Tongue (tissue), 3 donors: Measurements from ENCODE around the gene AADACL3. TPM values are rescaled to one million over a fixed set of nuclear protein-coding genes. Genes with fewer than 3 reads are reported as not detected.

ENCODE experiments used
- DNase-seq: peaks from one replicate; pipeline ENCODE4 v3.0.0-alpha.2; 2015
- small RNA-seq: library from RNA; depleted of rRNA; stranded (forward); fragments of <200 nt; gene quantifications from one replicate; pipeline ENCODE3, GENCODE V24; 2014; ENCODE audit warnings: low replicate concordance
- total RNA-seq: library from RNA; depleted of rRNA; stranded (reverse); fragments of >200 nt; gene quantifications from one replicate; pipeline ENCODE4 v1.2.3, GENCODE V29; 2014

Gene AADACL3
- total RNA-seq, 1 donor from 2014 or later = not detected

DNA sequence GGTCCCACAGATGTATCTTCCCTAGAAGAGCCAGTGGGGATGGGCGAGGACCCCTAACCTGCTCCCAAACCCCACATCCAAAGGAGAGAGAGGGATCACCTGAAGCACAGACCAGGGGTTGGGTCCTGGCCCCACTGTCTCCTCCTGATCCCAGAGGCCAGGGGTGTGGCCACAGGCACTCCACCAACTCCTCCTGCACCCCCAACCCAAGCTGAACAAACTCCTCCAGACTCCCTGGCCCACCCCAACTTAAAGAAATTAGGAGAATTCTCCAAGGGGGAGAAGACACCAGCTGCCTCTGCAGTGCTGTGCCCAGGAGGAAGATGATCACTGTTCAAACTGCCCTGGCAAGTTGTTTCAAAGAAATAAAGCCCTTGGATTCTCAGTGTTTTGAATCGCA, 53.1 kb downstream of the AADACL3 start:
- DNase-seq = no peak

DNA sequence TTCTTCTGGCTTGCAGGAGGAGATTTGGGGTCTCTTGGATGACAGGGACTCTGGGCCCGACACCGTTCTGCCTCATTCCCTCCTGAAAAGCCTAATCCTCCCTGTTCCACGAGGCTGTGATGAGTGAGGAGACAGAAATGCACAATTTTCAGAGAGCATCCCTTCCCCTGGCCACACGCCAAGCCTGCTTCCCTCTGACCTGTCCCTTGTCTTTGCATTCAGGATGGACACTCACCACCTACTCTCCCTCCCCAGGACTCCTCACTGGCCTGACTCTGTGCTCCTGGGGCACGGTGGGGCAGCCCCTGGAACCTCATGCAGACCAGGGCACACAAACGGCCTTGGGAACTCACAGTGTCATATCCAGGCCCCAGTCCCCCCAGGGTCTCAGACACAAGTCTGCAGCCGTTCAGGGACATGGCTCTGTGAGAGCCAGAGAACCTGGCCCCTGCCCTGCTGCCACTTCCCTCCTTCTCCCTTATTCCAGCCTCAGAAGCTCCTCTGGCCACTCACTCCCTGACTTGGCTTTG, 54.1 kb downstream of the AADACL3 start:
- no peak for DNase-seq

DNA sequence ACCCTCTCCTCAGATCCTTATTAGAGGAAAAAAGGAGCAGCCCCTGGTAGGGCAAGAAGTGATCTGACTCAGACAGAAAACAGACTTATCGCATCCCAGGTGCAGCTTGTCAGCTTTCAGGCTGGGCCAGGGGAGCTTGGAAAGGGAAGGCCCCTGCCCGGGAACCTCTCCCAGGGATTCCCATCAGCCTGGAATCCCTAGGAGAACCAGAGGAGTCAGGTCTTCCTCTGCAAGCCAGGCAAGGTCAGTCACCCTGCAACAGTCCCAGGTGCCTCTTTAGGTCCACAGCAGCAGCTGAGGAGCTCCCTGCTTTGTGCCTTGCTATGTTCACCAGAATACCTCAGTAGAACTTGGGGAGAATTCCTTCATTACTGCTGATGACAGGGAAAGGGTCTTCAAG, 54.7 kb downstream of the AADACL3 start:
- no peak for DNase-seq

DNA sequence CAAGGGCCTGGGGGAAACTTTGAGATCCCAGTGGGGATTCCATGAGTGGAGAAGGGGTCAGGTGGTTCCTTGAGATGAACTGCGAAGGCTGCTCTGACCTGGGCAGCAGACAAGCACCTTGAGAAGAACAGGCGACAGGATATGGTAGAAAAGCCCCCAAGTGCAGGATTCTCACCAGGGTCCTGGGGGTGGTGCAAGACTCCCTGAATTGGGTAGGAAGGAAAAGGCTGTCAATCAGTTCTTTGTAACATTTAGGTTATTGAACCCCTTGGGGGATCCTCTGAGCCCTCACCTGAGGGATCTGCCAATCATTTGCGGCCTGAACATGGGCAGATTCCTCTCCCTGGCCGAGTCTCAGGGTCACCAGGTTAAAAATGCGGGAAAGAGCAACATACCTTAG, 55.3 kb downstream of the AADACL3 start:
- no peak for DNase-seq

DNA sequence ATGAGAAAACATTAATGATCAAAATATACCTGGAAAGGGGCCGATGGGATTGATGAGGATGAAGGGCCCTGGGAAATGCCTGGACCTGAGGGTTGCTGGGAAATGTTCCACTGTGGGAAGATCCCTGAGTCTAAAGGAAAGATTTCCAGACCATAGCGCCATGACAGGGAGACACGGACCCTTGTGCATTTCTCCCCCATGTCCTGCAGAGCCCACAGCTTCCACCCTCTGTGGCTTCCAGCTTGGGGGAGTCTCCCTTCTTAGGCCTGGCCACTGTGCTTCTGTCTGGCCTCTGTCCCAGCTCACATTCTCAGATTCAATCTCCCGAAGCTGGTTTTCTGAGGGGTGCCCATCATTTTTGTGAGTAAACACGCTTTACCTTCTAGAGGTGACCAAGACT, 56.6 kb downstream of the AADACL3 start:
- no peak for DNase-seq

DNA sequence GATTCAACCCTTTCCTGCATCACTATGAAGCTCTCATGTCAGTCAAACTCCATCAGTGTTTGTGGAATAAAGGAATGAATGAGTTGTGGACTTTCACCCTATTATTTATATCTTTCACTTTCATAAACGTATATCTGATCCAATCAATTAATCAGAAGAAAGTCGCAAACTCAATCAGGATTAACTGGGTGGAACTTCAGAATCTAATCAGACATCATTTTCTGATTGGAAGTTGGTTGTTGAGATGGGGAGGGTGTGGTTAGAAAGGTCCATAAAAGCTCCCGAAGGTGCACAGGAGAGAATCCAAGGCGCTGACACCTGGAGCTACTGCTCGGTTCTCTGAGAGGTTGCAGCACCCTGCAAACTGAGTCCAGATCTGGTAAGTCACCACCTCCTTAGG, 57.5 kb downstream of the AADACL3 start, which contains the start of gene PRAMEF12:
Gene PRAMEF12 (plus strand): TSS at position 301 of the 400 bp plus-strand sequence. CDS start 1,130 bp downstream, outside the sequence.
- no peak for DNase-seq

DNA sequence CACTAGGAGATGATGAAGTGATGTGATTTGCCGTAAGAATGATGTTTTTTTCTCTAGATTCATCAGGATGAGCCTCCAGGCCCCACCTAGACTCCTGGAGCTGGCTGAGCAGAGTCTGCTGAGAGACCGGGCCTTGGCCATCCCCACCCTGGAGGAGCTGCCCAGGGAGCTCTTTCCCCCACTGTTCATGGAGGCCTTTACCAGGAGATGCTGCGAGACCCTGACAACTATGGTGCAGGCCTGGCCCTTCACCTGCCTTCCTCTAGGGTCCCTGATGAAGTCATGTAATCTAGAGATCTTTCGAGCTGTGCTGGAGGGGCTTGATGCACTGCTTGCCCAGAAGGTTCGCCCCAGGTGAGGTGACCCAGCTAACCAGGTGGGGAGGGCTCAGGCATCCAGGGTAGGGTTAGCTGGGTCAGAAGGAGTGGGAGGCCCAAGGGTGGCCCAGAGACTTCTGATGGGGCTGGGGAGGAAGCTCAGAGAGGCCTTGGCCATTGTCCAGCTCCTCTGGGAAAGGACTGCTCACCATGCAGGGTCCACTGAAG, 59.0 kb downstream of the AADACL3 start:
- no peak for DNase-seq

DNA sequence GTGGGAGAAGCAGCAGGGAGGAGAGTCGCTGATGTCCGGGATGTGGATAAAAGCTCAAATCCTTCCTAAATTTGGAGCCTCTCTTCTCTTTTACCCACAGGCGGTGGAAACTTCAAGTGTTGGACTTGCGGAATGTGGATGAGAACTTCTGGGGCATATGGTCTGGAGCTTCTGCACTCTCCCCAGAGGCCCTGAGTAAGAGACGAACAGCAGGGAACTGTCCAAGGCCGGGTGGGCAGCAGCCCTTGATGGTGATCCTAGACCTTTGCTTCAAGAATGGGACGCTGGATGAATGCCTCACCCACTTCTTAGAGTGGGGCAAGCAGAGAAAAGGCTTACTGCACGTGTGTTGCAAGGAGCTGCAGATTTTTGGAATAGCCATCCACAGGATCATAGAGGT, 59.5 kb downstream of the AADACL3 start:
- no peak for DNase-seq

DNA sequence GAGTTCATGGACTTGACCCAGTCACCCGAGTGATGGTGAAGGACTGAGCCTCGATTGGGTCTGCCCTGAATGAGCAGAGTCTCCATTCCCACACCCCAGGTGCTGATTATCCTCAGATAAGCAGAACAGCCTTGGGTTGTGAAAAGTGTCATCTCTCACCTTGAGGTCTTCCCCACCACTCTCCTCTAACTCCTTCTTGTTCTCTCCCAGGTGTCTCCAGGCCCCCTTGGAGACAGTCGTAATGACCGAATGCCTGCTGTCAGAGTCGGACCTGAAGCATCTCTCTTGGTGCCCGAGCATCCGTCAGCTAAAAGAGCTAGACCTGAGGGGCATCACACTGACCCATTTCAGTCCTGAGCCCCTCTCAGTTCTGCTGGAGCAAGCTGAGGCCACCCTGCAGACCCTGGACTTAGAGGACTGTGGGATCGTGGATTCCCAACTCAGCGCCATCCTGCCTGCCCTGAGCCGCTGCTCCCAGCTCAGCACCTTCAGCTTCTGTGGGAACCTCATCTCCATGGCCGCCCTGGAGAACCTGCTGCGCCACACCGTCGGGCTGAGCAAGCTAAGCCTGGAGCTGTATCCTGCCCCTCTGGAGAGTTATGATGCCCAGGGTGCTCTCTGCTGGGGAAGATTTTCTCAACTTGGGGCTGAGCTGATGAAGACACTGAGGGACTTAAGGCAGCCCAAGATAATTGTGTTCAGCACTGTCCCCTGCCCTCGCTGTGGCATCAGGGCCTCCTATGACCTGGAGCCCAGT, 61.1 kb downstream of the AADACL3 start:
- DNase-seq = no peak

Small RNA genes lying within 50 kb of the gene (small RNA-seq; reads per million reads assigned to genes)
- not detected for gene AC244670.1

Other genes starting within 250 kb of the AADACL3 start
- 30.7 TPM for gene DHRS3, start 97.9 kb upstream of the AADACL3 start, total RNA-seq
- not detected for gene AADACL4, start 72.0 kb upstream of the AADACL3 start, total RNA-seq
- not detected for gene CFAP107, start 30.1 kb downstream of the AADACL3 start, total RNA-seq
- gene PRAMEF12, start 57.6 kb downstream of the AADACL3 start, total RNA-seq = not detected
- not detected for gene PRAMEF1, start 75.3 kb downstream of the AADACL3 start, total RNA-seq
- gene PRAMEF11, start 115.3 kb downstream of the AADACL3 start, total RNA-seq = not detected
- not detected for gene HNRNPCL1, start 132.6 kb downstream of the AADACL3 start, total RNA-seq
- gene PRAMEF2, start 141.0 kb downstream of the AADACL3 start, total RNA-seq = not detected
- not detected for gene PRAMEF4, start 170.1 kb downstream of the AADACL3 start, total RNA-seq
- not detected for gene PRAMEF10, start 182.2 kb downstream of the AADACL3 start, total RNA-seq
- gene PRAMEF7, start 200.5 kb downstream of the AADACL3 start, total RNA-seq = not detected
- gene PRAMEF6, start 231.5 kb downstream of the AADACL3 start, total RNA-seq = not detected